HG03175 (cell line): ENCODE results near the gene ADCK2.
"Not testable (repeated sequence)": the region's sequence is repeated elsewhere in the genome, so short reads cannot be mapped to it uniquely, and the experiment has no call there.

Source experiments
- ATAC-seq: cut with Tn5 transposase; IDR thresholded peaks from one replicate; pipeline ENCODE4 v1.9.1; 2021; ENCODE audit warnings: mild to moderate bottlenecking, moderate library complexity; ENCODE audit not compliant: unreplicated experiment

ADCK2 gene

DNA sequence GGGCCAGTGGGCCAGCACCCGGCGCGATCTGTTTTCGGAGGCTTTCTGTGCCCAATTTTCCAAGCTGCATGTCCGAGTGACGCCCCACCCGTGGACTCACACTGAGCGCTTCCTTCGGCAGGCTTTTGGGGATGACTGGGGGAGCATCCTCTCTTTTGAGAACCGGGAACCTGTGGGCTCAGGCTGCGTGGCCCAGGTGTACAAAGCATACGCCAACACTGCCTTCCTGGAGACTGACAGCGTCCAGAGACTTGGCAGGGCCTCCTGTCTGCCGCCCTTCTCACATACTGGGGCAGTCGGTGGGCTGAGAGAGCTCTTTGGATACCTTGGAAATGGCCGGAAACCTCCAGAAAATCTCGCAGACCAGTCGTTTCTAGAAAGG is 1.0 kb downstream of the ADCK2 start:
- ATAC-seq = no peak

DNA sequence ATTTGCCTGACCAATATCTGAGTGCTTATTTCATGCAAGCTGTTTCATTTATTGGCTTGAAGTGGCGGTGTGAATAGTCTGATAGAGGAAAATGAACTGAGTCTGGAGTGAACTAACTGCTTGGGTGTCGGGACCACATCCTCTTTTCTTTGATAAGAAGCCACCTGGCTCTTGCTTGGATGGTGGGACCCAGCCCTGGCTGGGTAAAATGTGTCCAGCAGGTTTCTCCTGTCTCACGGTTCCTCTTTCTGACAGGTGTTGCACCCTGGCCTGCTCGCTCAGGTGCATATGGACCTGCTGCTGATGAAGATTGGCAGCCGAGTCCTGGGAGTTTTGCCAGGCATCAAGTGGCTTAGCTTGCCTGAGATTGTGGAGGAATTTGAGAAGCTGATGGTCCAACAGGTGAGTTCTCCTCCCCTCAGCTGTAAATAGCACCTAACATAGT is 1.6 kb downstream of the ADCK2 start:
- ATAC-seq = peak; percentile 36

DNA sequence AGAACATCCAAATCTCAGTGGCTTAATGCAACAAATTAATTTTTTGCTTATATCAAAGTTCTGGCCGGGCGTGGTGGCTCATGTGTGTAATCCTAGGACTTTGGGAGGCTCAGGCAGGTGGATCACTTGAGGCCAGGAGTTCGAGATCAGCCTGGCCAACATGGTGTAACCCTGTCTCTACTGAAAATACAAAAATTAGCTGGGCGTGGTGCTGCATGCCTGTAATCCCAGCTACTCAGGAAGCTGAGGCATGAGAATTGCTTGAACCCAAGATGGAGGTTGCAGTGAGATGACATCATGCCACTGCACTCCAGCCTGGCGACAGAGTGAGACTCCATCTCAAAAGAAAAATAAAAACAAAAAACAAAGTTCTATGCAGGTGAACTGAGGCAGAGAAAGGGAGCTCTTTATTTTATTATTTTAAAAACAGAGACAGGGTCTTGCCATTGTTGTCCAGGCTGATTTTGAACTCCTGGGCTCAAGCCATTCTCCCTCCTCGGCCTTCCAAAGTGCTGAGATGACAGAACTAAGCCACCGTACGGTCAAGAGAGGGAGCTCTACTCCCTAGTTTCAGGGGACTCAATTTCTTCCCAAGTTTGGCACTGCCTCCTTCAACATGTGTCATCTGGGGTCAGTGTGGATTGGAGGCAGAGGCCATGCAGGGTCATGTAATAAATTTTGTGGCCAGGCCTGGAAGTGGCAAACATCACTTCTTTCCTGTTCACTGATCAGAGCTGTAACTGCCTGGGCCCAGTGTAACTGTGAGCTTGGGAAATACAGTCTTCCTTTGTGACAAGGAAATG is 2.4 kb downstream of the ADCK2 start:
- ATAC-seq = no peak

DNA sequence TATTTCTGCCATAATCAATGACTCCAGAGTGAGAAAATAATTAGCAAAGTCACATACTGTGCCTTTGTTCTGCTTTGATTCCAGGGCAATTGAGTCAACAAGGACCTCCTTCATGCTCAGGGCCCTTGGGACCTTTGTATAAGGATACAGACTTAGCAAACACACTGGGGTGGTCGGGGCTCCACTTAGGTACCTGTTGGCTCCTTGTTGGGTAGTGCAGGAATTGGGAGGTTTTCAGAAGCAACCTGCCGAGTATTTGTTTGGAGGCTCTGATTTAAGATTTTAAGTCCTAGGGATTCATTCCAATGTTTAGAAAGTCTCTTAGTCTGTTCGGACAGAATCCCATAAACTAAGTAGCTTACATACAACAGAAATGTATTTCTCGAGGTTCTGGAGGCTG is 3.0 kb downstream of the ADCK2 start:
- ATAC-seq = no peak

DNA sequence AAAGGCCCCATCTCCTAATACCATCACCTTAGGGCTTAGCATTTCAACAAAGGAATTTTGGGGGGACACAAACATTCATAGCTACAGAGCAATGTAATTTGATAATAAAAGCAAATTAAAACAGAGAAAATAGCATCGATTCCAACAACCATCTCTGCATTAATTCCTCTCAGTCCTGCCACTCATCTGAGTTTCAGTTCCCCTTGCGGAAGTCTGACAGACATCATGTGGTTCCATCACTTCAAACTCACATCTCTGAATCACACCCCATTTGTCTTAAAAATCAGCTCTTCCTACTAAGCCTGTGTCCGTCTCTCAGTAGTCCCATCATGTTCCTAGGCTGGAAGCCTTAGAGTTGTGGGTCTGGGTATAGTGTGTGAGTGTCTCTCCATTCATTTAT is 3.6 kb downstream of the ADCK2 start:
- peak; percentile 53 for ATAC-seq

DNA sequence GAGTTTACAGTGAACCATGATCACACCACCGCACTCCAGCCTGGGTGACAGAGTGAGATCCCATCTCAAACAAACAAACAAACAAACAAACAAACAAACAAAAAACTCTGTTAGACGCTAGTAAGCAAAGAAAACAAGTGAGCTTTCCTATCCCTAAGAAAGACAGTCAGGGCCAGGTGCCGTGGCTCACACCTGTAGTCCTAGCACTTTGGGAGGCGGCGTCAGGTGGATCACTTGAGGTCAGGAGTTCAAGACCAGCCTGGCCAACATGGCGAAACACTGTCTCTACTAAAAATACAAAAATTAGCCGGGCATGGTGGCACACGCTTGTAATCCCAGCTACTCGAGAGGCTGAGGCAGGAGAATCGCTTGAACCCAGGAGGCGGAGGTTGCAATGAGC is 4.2 kb downstream of the ADCK2 start:
- not testable (repeated sequence) for ATAC-seq

DNA sequence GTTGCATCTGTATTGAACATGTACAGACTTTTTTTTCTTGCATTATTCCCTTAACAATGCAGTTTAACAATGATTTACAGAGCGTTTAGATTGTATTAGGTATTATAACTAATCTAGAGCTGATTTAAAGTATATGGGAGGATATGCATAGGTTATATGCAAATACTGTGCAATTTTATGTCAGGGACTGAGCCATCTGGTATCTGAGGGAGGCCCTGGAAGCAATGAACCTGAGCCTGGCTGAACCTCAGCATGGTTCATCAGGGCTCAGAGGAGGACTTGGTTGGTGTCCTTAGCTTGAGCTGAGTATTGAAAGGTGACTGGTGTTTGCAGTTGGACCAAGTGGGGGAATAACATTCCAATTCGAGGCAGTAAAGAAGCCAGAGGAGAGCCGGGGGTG is 4.8 kb downstream of the ADCK2 start:
- ATAC-seq = no peak

DNA sequence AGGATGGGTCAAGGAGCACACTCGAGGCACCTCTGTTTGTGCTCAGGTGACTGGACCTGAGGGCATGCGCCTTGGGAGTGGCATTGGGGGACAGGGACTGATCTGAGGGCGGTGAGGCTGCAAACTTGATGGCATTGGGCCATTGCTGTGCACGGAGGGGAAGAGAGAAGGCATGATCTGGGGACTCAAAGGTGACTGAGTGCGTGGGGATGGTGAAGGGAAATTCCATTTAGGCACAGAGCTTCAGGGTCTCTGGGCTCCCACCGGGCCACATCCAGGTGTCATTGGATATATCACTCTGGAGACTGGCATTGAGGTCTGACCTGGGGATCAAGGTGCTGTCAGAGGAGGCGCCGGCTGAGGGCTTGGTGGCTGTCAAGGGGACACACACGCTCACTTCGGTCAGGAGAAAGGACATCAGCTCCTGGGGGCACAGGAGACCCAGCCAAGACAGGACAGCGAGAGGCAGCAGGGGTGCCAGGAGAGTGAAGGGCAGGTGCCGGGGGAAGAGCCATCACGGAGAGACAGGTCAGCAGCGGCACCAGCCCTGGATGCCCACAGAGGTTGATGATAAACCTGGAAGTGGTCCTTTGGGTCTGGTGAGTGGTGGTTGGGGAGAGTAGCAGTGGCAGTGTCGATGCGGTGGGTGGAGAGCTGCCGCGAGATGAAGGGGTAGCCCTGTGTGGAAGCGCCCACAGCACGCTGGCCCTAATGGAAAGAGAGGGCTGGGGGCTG is 5.5 kb downstream of the ADCK2 start:
- no peak for ATAC-seq

DNA sequence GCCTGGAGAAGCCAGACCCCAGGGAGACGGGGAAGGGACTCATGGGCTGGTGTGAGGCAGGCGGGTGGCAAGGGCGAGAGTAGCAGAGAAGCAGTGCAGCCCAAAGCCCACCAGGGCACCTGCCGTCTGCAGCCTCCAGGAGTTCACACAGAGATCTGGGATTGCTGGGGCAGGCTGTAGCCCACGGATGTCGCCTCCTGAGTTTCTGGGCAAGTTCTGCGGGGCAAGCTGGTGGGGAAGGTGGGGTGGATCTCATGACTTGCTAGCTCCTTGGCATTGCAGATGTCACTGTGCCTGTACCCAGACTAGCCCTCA is 6.0 kb downstream of the ADCK2 start:
- no peak for ATAC-seq

DNA sequence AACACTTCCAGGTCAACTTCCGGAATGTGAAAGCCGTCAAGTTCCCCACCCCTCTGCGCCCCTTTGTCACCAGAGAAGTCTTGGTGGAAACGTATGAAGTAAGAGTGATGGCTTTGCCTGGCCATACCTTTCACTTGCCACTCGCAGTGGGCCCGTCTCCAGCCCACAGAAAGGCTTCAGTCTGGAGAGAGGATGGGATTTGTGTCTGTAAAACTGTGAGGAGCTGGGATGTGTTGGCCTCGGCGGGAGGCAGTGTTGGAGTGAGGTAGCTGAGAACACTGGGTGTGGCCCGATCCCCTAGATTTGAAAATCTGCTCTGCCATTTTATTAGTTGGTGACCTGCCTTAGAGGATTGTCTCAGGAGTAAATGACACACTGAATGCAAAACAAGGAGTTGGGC is 6.4 kb downstream of the ADCK2 start:
- no peak for ATAC-seq

DNA sequence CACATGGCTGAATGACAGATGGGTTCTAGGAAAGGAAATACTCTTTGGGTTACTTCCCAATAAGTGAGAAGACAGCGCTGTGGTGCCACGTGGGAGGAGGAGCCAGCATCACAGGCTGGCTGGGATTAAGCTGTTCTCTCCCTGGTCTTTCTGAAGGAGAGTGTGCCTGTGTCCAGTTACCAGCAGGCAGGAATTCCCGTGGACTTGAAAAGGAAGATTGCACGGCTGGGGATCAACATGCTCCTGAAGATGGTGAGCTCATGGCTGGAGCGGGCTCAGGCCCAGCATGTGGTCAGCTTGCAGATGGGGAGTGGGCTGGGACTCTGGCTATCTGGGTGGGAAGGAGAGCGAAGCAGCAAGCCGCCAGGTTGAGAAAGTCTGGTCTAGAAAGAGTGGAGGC is 8.1 kb downstream of the ADCK2 start:
- no peak for ATAC-seq

DNA sequence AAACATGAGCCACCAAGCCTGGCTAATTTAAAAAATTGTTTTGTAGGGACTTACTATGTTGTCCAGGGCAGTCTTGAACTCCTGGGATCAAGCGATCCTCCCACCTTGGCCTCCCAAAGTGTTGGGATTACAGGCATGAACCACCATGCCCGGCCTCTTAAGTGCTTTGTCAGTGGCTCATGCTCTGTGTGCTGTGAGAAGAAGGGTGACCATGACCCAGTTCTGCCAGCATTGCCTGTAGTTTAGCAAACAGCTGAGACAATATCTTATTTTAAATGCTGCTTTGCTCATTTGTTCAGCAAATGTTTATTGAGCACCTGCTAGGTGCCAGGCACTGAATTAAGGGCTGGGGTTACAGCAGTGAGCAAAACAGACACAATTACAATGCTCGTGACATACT is 9.0 kb downstream of the ADCK2 start:
- no peak for ATAC-seq

DNA sequence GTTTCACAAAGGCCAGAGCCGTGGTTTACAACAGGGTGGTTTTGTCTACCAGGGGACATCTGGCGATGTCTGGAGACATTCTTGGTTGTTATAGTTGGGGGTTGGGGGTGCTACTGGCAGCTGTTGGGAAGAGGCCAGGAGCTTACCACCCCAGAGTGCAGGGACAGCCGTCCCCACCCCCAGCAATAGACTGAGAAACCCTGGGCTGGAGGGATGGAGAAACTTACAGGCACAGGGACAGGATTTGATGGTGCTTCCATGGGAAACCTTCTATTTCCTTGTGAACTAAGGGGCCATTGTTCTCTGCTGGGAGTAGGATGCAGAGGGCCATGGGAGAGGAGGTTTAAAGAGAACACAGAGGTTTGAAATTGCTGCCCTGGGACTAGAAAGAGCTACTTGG is 10.9 kb downstream of the ADCK2 start:
- ATAC-seq = no peak

DNA sequence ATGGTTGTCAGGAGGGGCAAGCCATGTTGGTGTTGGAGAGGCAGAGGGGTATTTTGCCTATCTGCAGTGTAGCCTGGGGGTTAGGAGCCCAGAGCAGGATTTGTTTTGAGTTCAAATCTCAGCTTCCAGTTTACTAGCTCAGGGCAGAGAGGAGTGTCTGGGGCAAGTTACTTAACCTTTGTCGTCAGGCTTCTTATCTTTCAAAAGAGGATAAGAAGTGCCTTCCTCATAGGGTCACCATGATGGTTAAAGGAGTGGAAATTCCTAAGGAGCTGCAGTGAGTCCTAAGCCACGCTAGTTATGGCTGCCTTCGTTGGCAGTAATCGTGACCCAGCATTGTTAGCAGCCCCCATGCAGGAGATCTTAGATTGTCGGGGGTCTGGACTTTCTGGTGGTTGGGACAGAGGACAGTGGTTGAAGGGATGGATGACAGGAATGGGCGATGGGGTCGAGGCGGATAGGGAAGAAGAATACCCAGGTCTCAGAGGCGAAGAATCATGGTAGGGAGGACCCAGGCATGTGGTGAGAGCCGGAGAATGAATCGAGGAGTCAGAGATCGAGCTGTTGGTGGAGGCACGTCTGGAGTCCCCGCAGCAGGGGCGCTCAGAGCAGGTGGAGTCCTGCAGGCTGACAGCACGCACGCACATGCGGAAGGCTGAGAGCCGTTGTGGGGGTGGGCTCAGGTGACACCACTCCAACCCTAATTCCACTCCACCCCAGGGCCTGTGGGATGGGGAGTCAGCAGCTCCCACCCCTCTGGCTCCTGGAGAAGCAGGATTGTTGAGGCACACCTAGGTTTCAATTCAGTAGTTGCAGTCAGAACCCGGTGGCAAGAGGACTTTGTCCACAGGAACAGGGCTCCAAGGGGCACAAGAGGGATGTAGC is 11.6 kb downstream of the ADCK2 start:
- ATAC-seq = no peak

DNA sequence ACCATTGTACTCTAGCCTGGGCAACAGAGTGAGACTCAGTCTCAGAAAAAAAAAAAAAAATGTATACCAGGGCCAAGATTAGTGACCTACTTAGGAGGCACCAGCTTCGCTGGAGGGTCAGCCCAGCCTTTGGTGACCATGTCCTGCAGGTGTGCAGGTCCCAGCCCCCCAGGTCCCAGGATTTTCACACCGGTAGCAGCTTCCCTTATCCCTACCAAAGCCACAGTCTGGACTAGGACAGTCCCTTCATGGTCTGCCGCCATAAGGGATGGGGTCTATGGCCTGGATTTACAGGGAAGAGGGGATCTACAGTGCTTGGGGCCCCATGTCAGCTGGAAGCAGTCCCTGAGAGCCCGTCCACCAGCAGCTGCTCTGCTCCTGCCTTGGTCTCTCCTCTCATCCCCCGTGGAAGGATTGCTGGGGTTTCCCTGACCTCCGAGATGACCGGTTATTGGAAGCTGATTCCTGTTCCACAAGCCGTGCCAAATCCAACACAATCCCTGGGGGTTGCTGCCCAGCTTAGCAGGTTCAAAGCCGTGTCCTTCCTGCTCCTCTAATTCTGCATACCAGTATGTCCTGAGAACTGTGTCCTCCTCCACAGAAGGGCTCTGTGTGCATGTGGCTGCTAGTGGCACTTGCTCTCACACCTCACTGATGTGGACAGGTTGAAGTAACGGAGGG is 12.8 kb downstream of the ADCK2 start:
- ATAC-seq = no peak

DNA sequence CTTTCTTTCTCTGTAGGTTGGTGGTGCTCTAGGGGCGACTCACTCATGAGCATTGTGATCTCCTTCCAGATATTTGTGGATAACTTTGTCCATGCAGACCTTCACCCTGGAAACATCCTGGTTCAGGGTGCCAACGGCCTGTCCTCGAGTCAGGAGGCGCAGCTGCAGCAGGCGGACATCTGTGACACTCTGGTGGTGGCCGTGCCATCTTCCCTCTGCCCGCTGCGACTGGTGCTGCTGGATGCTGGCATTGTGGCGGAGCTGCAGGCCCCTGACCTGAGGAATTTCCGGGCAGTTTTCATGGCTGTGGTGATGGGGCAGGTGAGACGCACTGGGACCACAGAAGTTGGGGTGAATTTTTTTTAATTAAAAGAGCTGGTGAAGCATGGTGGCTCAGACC is 14.2 kb downstream of the ADCK2 start:
- no peak for ATAC-seq

DNA sequence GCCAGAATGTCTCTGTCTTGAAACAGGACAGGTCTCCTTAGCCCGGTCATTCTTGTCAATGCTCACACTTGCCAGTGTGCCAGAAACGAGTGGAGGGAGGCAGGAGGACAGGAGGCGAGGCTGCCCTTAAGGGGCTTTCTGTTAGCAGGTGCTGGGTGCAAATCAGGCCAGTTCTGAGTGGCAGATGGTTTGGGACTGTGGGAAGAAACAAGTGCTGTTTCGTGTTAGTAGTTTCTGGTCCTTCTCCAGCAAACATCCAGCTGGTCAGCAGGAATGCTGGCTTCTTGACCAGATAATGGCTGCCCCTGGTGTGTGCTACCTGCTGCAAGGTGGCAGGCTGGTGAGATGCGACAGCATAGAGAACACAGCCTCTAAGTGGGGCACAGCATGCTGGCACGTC is 15.6 kb downstream of the ADCK2 start:
- no peak for ATAC-seq

DNA sequence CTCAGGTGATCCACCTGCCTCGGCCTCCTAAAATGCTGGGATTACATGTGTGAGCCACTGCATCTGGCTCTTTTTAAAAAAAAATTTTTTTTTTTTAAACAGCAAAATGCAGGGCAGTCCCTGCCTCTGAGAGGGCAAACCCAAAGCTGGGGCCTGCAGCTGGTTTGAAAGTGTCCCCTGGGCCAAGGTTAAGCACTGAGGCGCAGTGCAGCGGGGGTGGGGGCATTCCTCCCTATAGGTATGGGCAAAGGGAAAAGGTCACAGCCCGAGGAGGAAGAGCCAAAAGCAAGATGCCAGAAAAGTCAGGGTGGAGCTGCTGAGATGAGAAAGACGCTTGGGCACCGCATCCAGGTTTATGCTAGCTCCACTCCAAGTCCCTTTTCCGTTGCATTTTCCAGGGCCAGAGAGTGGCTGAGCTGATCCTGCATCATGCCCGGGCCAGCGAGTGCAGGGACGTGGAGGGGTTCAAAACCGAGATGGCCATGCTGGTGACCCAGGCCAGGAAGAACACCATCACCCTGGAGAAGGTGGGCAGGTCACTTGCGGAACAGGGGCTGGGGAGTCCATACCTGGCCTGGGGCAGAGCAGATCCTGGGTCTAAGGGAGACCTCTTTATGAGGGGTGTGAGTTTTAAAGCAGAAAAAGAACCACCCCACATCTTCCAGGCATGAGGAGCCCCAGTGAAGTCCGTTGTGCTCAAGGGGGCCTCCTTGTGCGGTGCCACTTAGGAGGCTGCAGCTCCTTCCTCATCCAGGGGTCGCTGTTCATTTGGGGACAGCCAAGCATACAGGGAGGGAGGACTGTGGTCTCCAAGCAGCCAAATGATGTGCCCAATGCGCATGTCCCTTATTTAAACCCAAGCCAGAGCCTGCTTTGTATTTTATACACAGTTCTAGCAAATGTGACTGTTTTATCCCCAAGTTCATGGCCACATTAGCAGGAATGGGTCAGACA is 16.7 kb downstream of the ADCK2 start:
- ATAC-seq = no peak

DNA sequence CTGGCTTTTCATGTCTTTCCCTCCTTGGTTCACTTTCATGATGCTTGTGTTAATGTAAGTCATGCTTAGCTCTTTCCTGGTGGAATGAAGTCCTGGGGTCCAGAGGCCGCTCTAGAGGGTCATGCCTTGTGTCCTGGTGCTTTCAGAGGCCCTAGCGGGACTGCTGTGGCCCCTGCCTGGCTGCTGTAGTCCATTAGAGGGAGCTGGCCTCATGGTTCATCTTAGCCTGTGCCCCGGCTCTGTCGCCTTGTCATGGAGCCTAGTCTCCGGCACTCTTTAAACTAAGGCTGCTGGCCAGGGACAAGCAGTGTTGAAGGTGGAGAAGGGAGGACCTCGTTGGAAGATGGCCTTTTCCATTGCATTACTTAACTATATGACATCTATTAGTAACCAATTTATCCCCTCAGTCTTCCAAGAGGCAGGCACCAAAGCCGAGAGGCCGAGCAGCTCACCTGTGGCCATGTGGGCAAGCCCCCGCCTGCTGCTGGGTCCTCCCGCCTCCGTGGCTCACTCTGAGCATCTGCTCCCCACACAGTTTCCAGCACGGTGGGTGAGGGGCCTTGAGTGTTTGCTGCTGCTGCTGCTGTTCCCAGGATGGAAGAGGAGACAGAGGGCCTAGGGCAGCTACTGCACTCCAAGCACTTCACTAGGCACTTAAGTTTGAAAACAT is 18.8 kb downstream of the ADCK2 start:
- ATAC-seq = no peak
